Measurements from ENCODE around the gene NLGN2.

Gene NLGN2

GRCh38 chr17:7391307-7391706 lies 16.3 kb upstream of the NLGN2 start:
- DNase-seq (ENCODE audit: low read depth in 1 of 2, low spot score in 1 of 2): no peak

- DNase-seq (ENCODE audit: low read depth in 1 of 2, low spot score in 1 of 2): no peak
Observed at GRCh38 chr17:7392696-7393612, 14.7 kb upstream of the NLGN2 start.

- peak; percentile 42 to 46 for DNase-seq (ENCODE audit: low read depth in 1 of 2, low spot score in 1 of 2)
Observed at GRCh38 chr17:7393613-7394451, 13.8 kb upstream of the NLGN2 start.

- peak; percentile 75 to 86 for DNase-seq (ENCODE audit: low read depth in 1 of 2, low spot score in 1 of 2)
Observed at GRCh38 chr17:7394452-7395191, 13.0 kb upstream of the NLGN2 start, which contains the start of gene PLSCR3. TSS of gene PLSCR3 (minus strand) at chr17:7394525. CDS start at chr17:7394110, 415 bp downstream.

GRCh38 chr17:7396147-7396546 lies 11.5 kb upstream of the NLGN2 start:
- no peak for DNase-seq (ENCODE audit: low read depth in 1 of 2, low spot score in 1 of 2)

GRCh38 chr17:7398612-7399011 lies 9.0 kb upstream of the NLGN2 start:
- DNase-seq (ENCODE audit: low read depth in 1 of 2, low spot score in 1 of 2): no peak

- peak in 1 of 2 donors; percentile 23 for DNase-seq (ENCODE audit: low read depth in 1 of 2, low spot score in 1 of 2)
Observed at GRCh38 chr17:7403043-7403726, 4.5 kb upstream of the NLGN2 start.

GRCh38 chr17:7403727-7403976 lies 4.0 kb upstream of the NLGN2 start:
- DNase-seq (ENCODE audit: low read depth in 1 of 2, low spot score in 1 of 2): no peak

GRCh38 chr17:7403977-7404736 lies 3.5 kb upstream of the NLGN2 start, which contains the start of gene TMEM256:
TSS of gene TMEM256 (minus strand) at chr17:7404097. CDS start at chr17:7404084, 13 bp downstream.
- peak; percentile 86 to 88 for DNase-seq (ENCODE audit: low read depth in 1 of 2, low spot score in 1 of 2)

GRCh38 chr17:7404737-7405349 lies 2.8 kb upstream of the NLGN2 start:
- peak in 1 of 2 donors; percentile 59 for DNase-seq (ENCODE audit: low read depth in 1 of 2, low spot score in 1 of 2)

GRCh38 chr17:7405350-7406234 lies 2.1 kb upstream of the NLGN2 start:
- no peak for DNase-seq (ENCODE audit: low read depth in 1 of 2, low spot score in 1 of 2)

GRCh38 chr17:7406235-7406825 lies 1.3 kb upstream of the NLGN2 start:
- DNase-seq (ENCODE audit: low read depth in 1 of 2, low spot score in 1 of 2): no peak

- DNase-seq (ENCODE audit: low read depth in 1 of 2, low spot score in 1 of 2): no peak
Observed at GRCh38 chr17:7407082-7407481, 563 bp upstream of the NLGN2 start.

- no peak for DNase-seq (ENCODE audit: low read depth in 1 of 2, low spot score in 1 of 2)
Observed at GRCh38 chr17:7408252-7408727, 645 bp downstream of the NLGN2 start.

GRCh38 chr17:7408863-7409262 lies 1.2 kb downstream of the NLGN2 start:
- DNase-seq (ENCODE audit: low read depth in 1 of 2, low spot score in 1 of 2): no peak

GRCh38 chr17:7409716-7410115 lies 2.1 kb downstream of the NLGN2 start:
- DNase-seq (ENCODE audit: low read depth in 1 of 2, low spot score in 1 of 2): no peak

GRCh38 chr17:7410634-7411426 lies 3.2 kb downstream of the NLGN2 start:
- no peak for DNase-seq (ENCODE audit: low read depth in 1 of 2, low spot score in 1 of 2)
